HEK293 (cell line): ENCODE measurements around the gene NOL6.

ENCODE experiments used
- CTCF ChIA-PET: fragments of 350-600 bp; formaldehyde crosslinking; extraction: SDS; loops from one replicate; lab custom pipeline; 2021; ENCODE audit warnings: antibody characterized with exemption; lab: Yijun Ruan, JAX
- POLR2A ChIA-PET: fragments of 300-600 bp; formaldehyde crosslinking; extraction: SDS; loops from one replicate; lab custom pipeline; 2020; ENCODE audit warnings: antibody characterized with exemption, inconsistent platforms; lab: Yijun Ruan, JAX
- H3K27ac ChIP-seq: fragments of 200-500 bp; sonication (Bioruptor generic); 2 replicates; pipeline ENCODE4 v1.5.1; 2014; ENCODE audit warnings: low read depth, low read length, control low read depth, inconsistent platforms; ENCODE audit errors: extremely low read depth
- H3K36me3 ChIP-seq, 2 experiments: fragments of 200-500 bp in 1 of 2; sonication (Bioruptor generic) in 1 of 2; 1 replicate in 1 of 2; 2 replicates in 1 of 2; pipeline ENCODE4 v1.5.1; 2014 to 2017; ENCODE audit warnings: inconsistent platforms in 2 of 2, low read length in 2 of 2; ENCODE audit not compliant: control insufficient read depth in 2 of 2, insufficient read depth in 1 of 2
- H3K4me1 ChIP-seq: fragments of 200-500 bp; sonication (Bioruptor generic); 2 replicates; pipeline ENCODE4 v1.5.1; 2014; ENCODE audit warnings: mild to moderate bottlenecking, low read length, inconsistent platforms; ENCODE audit not compliant: control insufficient read depth, insufficient read depth
- H3K4me3 ChIP-seq: 2 replicates; pipeline ENCODE4 v1.5.1; 2011; ENCODE audit warnings: low read depth, mild to moderate bottlenecking, control low read depth, low read length, moderate library complexity
- H3K9me3 ChIP-seq: fragments of 200-500 bp; sonication (Bioruptor generic); 2 replicates; pipeline ENCODE4 v1.5.1; 2014; ENCODE audit warnings: low read depth, low read length, inconsistent platforms; ENCODE audit not compliant: control insufficient read depth, insufficient read depth
- GLI2 ChIP-seq: fragments of 450-650 bp; formaldehyde crosslinking; IDR thresholded peaks from 2 replicates; pipeline ENCODE4; 2017; ENCODE audit warnings: missing biosample characterization, missing genetic modification characterization, low read depth, borderline replicate concordance
- KLF8 ChIP-seq: fragments of 450-650 bp; formaldehyde crosslinking; IDR thresholded peaks from 2 replicates; pipeline ENCODE4 v1.5.1; 2016; ENCODE audit warnings: missing biosample characterization, missing genetic modification characterization
- TRIM28 ChIP-seq: IDR thresholded peaks from 2 replicates; pipeline ENCODE4 v1.6.1; 2011; ENCODE audit warnings: low read length, control low read depth, borderline replicate concordance
- ZBTB26 ChIP-seq: fragments of 450-650 bp; formaldehyde crosslinking; optimal IDR thresholded peaks from 2 replicates; pipeline ENCODE3; 2016; ENCODE audit warnings: missing biosample characterization, mild to moderate bottlenecking, missing genetic modification characterization
- ZFP3 ChIP-seq: fragments of 450-650 bp; formaldehyde crosslinking; IDR thresholded peaks from 2 replicates; pipeline ENCODE4 v1.5.1; 2016; ENCODE audit warnings: low read depth, missing biosample characterization, missing genetic modification characterization
- ZFP69B ChIP-seq: fragments of 450-650 bp; formaldehyde crosslinking; IDR thresholded peaks from 2 replicates; pipeline ENCODE4 v1.5.1; 2016; ENCODE audit warnings: missing biosample characterization, missing genetic modification characterization
- ZNF184 ChIP-seq: fragments of 450-650 bp; IDR thresholded peaks from 2 replicates; pipeline ENCODE4 v1.5.1; 2018; ENCODE audit warnings: missing biosample characterization, mild to moderate bottlenecking, missing genetic modification characterization
- ZNF211 ChIP-seq: fragments of 450-650 bp; formaldehyde crosslinking; IDR thresholded peaks from 2 replicates; pipeline ENCODE4 v1.5.1; 2016; ENCODE audit warnings: low read depth, missing biosample characterization, missing genetic modification characterization
- ZNF335 ChIP-seq: fragments of 450-650 bp; formaldehyde crosslinking; conservative IDR thresholded peaks from 2 replicates; pipeline ENCODE4 v1.5.1; 2016; ENCODE audit warnings: missing biosample characterization, missing genetic modification characterization
- ZNF514 ChIP-seq: fragments of 450-650 bp; formaldehyde crosslinking; IDR thresholded peaks from 2 replicates; pipeline ENCODE4 v1.5.1; 2016; ENCODE audit warnings: missing biosample characterization, missing genetic modification characterization
- ZNF580 ChIP-seq: fragments of 450-650 bp; formaldehyde crosslinking; IDR thresholded peaks from 2 replicates; pipeline ENCODE4 v1.5.1; 2016; ENCODE audit warnings: missing biosample characterization, missing genetic modification characterization
- ZNF624 ChIP-seq: fragments of 450-650 bp; formaldehyde crosslinking; IDR thresholded peaks from 2 replicates; pipeline ENCODE4 v1.5.1; 2017; ENCODE audit warnings: missing biosample characterization, missing genetic modification characterization
- ZNF645 ChIP-seq: fragments of 450-650 bp; formaldehyde crosslinking; IDR thresholded peaks from 2 replicates; pipeline ENCODE4; 2016; ENCODE audit warnings: missing biosample characterization, missing genetic modification characterization
- ZNF792 ChIP-seq: fragments of 450-650 bp; formaldehyde crosslinking; IDR thresholded peaks from 2 replicates; pipeline ENCODE4 v1.5.1; 2016; ENCODE audit warnings: missing biosample characterization, missing genetic modification characterization
- ZSCAN18 ChIP-seq: fragments of 450-650 bp; formaldehyde crosslinking; IDR thresholded peaks from 2 replicates; pipeline ENCODE4 v1.5.1; 2016; ENCODE audit warnings: missing biosample characterization, missing genetic modification characterization
- TF ChIP-seq, protein P1 (sequence below): sonication (generic); formaldehyde crosslinking; IDR thresholded peaks from 2 replicates; pipeline ENCODE4 v1.8.1; 2022; ENCODE audit warnings: mild to moderate bottlenecking, moderate library complexity, missing genetic modification reagents
- TF ChIP-seq, protein P2 (sequence below): fragments of 450-650 bp; formaldehyde crosslinking; IDR thresholded peaks from 2 replicates; pipeline ENCODE4 v1.5.1; 2016; ENCODE audit warnings: missing biosample characterization, missing genetic modification characterization, low read depth
- TF ChIP-seq, protein P3 (sequence below): fragments of 450-650 bp; formaldehyde crosslinking; IDR thresholded peaks from 2 replicates; pipeline ENCODE4 v1.5.1; 2016; ENCODE audit warnings: missing biosample characterization, missing genetic modification characterization

The NOL6 gene

DNA sequence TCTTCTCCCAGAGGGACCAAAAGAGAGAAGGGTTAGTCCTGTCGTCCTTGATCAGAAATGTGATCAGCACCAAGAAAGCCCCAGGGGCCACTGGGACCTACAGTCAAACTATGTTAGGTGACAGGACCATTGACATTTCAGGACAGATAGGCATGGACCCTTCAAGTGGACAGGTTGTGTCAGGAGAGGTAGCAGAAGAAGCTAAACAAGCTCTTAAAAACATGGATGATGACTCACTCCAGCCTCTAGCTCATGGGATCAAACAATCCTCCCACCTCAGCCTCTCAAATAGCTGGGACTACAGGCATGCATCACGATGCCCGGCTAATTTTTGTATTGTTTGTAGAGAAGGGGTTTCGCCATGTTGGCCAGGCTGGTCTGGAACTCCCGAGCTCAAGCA, 24.0 kb downstream of the NOL6 start (continued):
- TF ChIP-seq KLF8 (tag by site-specific recombination) (no peak), ZNF624 (tag by site-specific recombination) (no peak), TRIM28 (no peak), ZSCAN18 (no peak), ZNF211 (tag by site-specific recombination) (no peak)

DNA sequence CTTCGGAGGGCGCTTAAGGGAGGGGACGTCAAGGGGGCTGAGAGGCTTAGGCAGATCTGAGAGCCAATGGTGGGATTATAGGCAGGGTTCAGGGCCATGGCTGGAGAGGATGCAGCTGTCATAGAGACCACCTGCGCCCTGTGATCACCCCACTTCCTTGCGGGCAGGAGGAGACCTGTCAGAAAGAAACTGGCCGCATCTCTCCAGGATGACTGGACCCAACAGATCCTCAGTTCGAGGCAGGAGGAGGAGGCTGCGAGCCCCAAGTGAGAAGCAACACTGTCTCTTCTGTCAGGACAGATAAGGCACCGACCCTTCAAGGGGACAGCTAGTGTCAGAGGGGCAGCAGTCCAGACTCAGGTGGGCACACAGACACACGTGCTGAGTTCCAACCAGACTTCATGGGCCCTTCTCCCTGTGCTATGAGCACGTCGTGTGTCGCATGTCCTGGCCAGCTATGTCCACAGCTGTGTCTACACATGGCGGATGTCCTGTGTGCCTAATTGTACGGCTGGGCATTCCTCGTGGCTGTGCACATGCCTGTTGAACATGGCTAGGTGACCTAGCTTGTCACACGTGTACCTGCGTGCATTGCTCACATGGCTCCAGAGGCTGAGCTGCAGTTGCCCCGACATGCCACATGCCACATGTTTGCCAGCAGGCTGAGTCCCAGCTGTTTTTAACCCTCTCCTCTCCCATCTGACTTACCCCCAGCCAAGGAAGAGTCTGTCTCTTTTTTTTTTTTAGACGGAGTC, 25.7 kb downstream of the NOL6 start:
- Histone ChIP-seq H3K9me3 (no peaks in the 10 kb centered on the region), H3K36me3 (no peaks in the 10 kb centered on the region), H3K27ac (no peak overlapping the region; the same call in 1 of the 2 replicates), H3K4me3 (peak overlapping the region; percentile 31), H3K4me1 (no peaks in the 10 kb centered on the region; the same call in 1 of the 2 replicates)
- TF ChIP-seq, protein P1, sequence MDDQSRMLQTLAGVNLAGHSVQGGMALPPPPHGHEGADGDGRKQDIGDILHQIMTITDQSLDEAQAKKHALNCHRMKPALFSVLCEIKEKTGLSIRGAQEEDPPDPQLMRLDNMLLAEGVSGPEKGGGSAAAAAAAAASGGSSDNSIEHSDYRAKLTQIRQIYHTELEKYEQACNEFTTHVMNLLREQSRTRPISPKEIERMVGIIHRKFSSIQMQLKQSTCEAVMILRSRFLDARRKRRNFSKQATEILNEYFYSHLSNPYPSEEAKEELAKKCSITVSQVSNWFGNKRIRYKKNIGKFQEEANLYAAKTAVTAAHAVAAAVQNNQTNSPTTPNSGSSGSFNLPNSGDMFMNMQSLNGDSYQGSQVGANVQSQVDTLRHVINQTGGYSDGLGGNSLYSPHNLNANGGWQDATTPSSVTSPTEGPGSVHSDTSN (CRISPR knock-in tag) = no peak
- peak; percentile 2 for TF ChIP-seq ZBTB26 (tag by site-specific recombination)
- POLR2A ChIA-PET = interaction anchor here (0.6 to 2.4 kb wide), 7 partner anchors 11 to 158 kb away, joined by 3 to 11 read pairs (median 5); partner anchors contain the start of genes ANKRD18B, NFX1 and NOL6
- CTCF ChIA-PET = interaction anchor here (0.6 to 14.8 kb wide), 11 partner anchors 9 to 353 kb away, joined by 3 to 176 read pairs (median 7); partner anchors contain the start of gene NOL6

DNA sequence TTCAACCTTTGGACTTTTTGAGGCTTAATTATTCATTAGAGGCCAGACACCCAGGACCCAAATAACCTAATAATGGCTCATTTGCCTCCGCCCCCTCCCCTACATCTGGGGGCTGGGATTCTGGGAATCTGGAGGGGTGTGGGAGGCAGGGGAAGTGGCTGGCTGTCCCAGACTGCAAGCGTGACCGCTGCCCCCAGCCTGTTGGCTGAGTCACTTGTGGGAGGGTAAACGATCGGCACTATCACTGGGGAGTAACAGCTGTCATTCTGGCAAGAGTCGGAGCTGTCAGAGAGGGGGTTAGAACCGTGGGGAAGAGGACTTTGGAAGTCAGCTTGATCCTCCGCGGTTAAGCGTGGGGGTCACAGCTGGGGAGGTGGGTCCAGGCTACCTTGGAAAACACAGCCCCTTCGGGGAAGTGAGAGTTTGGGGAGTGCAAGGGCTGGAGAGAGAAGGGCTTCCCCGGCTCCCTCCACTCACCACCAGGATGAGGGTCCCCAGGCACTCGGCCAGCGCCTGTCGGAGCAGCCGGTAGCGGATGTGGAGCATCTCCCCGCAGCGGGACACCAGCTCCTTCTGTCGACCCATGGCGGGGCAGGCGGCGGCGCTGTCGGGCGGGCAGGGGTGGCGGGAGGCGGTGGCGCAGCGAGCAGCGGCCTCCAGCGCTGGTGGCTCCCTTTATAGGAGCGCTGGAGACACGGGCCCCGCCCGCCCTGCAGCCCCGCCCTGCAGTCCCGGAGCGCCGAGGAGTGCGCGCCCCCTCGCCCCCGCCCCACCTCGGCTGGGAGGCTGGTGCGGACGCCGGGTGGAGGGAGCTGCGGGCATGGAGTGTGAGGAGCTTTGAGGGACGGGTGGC, 26.6 kb downstream of the NOL6 start, which contains the start of gene AQP3:
TSS of gene AQP3 (minus strand) at position 648 of the 853 bp plus-strand sequence. CDS start at position 585, 63 bp downstream.
- Histone ChIP-seq H3K27ac (no peak within 1 kb of the TSS; the same call in 1 of the 2 replicates), H3K4me1 (no peaks in the 10 kb centered on the region; the same call in 1 of the 2 replicates), H3K4me3 (peak within 1 kb of the TSS; percentile 46), H3K36me3 (no peaks in the 10 kb centered on the region), H3K9me3 (no peaks in the 10 kb centered on the region)
- ChIA-PET CTCF (interaction anchor here (0.6 to 14.8 kb wide), 13 partner anchors 9 to 1068 kb away, joined by 3 to 176 read pairs (median 7); partner anchors contain the start of gene NOL6), POLR2A (interaction anchor here (0.7 to 2.4 kb wide), 7 partner anchors 11 to 189 kb away, joined by 3 to 11 read pairs (median 5); partner anchors contain the start of genes ANKRD18B, NFX1 and NOL6)
- no peak for TF ChIP-seq ZFP3 (tag by site-specific recombination)
- TF ChIP-seq, protein P2, sequence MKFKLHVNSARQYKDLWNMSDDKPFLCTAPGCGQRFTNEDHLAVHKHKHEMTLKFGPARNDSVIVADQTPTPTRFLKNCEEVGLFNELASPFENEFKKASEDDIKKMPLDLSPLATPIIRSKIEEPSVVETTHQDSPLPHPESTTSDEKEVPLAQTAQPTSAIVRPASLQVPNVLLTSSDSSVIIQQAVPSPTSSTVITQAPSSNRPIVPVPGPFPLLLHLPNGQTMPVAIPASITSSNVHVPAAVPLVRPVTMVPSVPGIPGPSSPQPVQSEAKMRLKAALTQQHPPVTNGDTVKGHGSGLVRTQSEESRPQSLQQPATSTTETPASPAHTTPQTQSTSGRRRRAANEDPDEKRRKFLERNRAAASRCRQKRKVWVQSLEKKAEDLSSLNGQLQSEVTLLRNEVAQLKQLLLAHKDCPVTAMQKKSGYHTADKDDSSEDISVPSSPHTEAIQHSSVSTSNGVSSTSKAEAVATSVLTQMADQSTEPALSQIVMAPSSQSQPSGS (tag by site-specific recombination) = no peak
- no peak for TF ChIP-seq GLI2 (tag by site-specific recombination)
- TF ChIP-seq ZNF514 = no peak
- no peak for TF ChIP-seq ZNF184 (tag by site-specific recombination)
- peak; percentile 32 for TF ChIP-seq ZNF335 (tag by site-specific recombination)
- TF ChIP-seq, protein P3, sequence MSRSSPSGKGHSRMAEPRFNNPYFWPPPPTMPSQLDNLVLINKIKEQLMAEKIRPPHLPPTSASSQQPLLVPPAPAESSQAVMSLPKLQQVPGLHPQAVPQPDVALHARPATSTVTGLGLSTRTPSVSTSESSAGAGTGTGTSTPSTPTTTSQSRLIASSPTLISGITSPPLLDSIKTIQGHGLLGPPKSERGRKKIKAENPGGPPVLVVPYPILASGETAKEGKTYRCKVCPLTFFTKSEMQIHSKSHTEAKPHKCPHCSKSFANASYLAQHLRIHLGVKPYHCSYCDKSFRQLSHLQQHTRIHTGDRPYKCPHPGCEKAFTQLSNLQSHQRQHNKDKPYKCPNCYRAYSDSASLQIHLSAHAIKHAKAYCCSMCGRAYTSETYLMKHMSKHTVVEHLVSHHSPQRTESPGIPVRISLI (tag by site-specific recombination) = no peak
- TF ChIP-seq ZFP69B = no peak; the same call in 1 of the 2 replicates
- TF ChIP-seq ZNF580 (tag by site-specific recombination) = no peak
- no peak for TF ChIP-seq ZNF645 (tag by site-specific recombination)
- no peak for TF ChIP-seq ZNF792
